SK-MEL-5 (cell line): Measurements from ENCODE around the gene SMARCD1. TPM values are rescaled to one million over a fixed set of nuclear protein-coding genes. Genes with fewer than 3 reads are reported as not detected.

Experiments used
- DNase-seq: peaks from one replicate; pipeline ENCODE4 v3.0.0-alpha.2; 2016; ENCODE audit warnings: low read depth, low spot score
- in situ Hi-C: cut with HindIII; loops from 2 replicates; pipeline ENCODE4 v1.10.0; 2016; ENCODE audit warnings: low sequenced_read_pairs, high pct_unique_total_duplicates, low pct_unique_long_range_greater_than_20kb
- total RNA-seq: library from RNA; depleted of rRNA; stranded (reverse); fragments of >200 nt; shearing (Covaris generic); gene quantifications from 2 replicates; pipeline ENCODE4 v1.2.3, GENCODE V29; 2014; rRNA removed

The SMARCD1 gene
- total RNA-seq, 1 experiment from 2014 or later: 80.3 TPM

- in situ Hi-C loops: no loop called here
These were observed 64.2 kb downstream of the SMARCD1 start for GRCh38 chr12:50149311-50149710.

More at GRCh38 chr12:50149311-50149710, 64.2 kb downstream of the SMARCD1 start:
- DNase-seq: no peak

Other genes starting within 250 kb of the SMARCD1 start
- gene BCDIN3D, start 242.2 kb upstream of the SMARCD1 start, total RNA-seq: 6.3 and 7.2 TPM in 2 replicates
- not detected in 2 replicates for gene FAIM2, start 181.4 kb upstream of the SMARCD1 start, total RNA-seq
- not detected in 2 replicates for gene AQP2, start 134.6 kb upstream of the SMARCD1 start, total RNA-seq
- gene AQP5, start 123.5 kb upstream of the SMARCD1 start, total RNA-seq: not detected in 2 replicates
- 0.08 TPM in 1 of 2 replicates, not detected in the other for gene AQP6, start 112.4 kb upstream of the SMARCD1 start, total RNA-seq
- gene RACGAP1, start 59.8 kb upstream of the SMARCD1 start, total RNA-seq: 60.3 and 65.2 TPM in 2 replicates
- gene ASIC1, start 27.7 kb upstream of the SMARCD1 start, total RNA-seq: 4.7 and 5.2 TPM in 2 replicates
- gene GPD1, start 18.7 kb downstream of the SMARCD1 start, total RNA-seq: 0.27 and 1.4 TPM in 2 replicates
- gene COX14, start 26.9 kb downstream of the SMARCD1 start, total RNA-seq: 60.3 and 75.7 TPM in 2 replicates
- 15.2 and 29.0 TPM in 2 replicates for gene CERS5, start 82.0 kb downstream of the SMARCD1 start, total RNA-seq
- 48.5 and 53.5 TPM in 2 replicates for gene LIMA1, start 198.2 kb downstream of the SMARCD1 start, total RNA-seq